Testis (tissue), 2 donors: ENCODE measurements around the gene CDH23.

Source experiments
- CTCF ChIP-seq, 3 experiments: fragments of 450-650 bp in 2 of 3; fragments of 200-600 bp in 1 of 3; sonication (generic) in 1 of 3; IDR thresholded peaks; one replicate each; pipeline ENCODE4 v1.5.1; 2016 to 2019; ENCODE audit warnings: antibody characterized with exemption in 3 of 3, mild to moderate bottlenecking in 2 of 3, moderate library complexity in 1 of 3
- POLR2A ChIP-seq: fragments of 450-650 bp; IDR thresholded peaks from one replicate; pipeline ENCODE4 v1.6.1; 2017; ENCODE audit warnings: antibody characterized with exemption, mild to moderate bottlenecking, moderate library complexity

DNA sequence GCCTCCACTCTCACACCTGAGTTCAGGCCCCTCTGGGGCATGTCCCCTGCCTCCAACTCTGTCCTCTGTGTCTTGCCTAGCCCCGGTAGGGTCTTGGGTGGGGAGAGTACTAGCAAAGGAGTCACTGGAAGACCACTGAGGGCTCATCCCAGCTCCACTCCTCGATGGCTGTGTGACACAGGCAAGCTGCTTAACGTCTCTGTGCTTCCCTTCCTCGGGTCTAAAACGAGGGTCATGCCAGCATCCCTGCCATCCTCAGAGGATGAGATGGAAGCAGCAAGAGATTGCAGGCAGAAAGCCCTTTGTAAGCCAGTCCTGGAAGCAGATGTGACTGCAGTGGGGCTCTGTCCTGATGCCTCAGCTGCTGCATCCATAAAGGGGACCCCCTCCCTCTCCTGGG lies 338.1 kb downstream of the CDH23 start:
- no peak for TF ChIP-seq CTCF (IDR thresholded peaks at IDR 0.05)
- TF ChIP-seq POLR2A = no peak
